ENCODE data around the gene NRCAM. TPM values are rescaled to one million over a fixed set of nuclear protein-coding genes. Genes with fewer than 3 reads are reported as not detected.

NRCAM gene
- total RNA-seq, 1 donor from 2014 or later: 11.0 TPM

GRCh38 chr7:108099713-108100112, 356.5 kb downstream of the NRCAM start:
- no peak for TF ChIP-seq CTCF (conservative IDR thresholded peaks at IDR 0.05; ENCODE audit: low read depth, low read length)
- H3K4me3 ChIP-seq (ENCODE audit: low read depth, low read length): no peak overlapping the region
- no peak for DNase-seq (ENCODE audit: low read depth)

GRCh38 chr7:108097703-108098102, 358.5 kb downstream of the NRCAM start:
- no peak overlapping the region for H3K4me3 ChIP-seq (ENCODE audit: low read depth, low read length)
- DNase-seq (ENCODE audit: low read depth): no peak
- TF ChIP-seq CTCF (conservative IDR thresholded peaks at IDR 0.05; ENCODE audit: low read depth, low read length): peak; percentile 78

Other genes starting within 250 kb of the NRCAM start
- gene PNPLA8, start 69.7 kb upstream of the NRCAM start, total RNA-seq: 12.7 and 23.5 TPM in 2 replicates
- 9.1 and 20.0 TPM in 2 replicates for gene THAP5, start 113.3 kb upstream of the NRCAM start, total RNA-seq
- gene DNAJB9, start 113.4 kb upstream of the NRCAM start, total RNA-seq: 8.5 and 10.0 TPM in 2 replicates

Data from epithelial cell of proximal tubule (primary cell).